ENCODE data around the gene INTS6.
A peak's percentile ranks its signal among the peaks of the same experiment; 100 is the strongest.
"Not testable (repeated sequence)": the region's sequence is repeated elsewhere in the genome, so short reads cannot be mapped to it uniquely, and the experiment has no call there.

INTS6 gene

DNA sequence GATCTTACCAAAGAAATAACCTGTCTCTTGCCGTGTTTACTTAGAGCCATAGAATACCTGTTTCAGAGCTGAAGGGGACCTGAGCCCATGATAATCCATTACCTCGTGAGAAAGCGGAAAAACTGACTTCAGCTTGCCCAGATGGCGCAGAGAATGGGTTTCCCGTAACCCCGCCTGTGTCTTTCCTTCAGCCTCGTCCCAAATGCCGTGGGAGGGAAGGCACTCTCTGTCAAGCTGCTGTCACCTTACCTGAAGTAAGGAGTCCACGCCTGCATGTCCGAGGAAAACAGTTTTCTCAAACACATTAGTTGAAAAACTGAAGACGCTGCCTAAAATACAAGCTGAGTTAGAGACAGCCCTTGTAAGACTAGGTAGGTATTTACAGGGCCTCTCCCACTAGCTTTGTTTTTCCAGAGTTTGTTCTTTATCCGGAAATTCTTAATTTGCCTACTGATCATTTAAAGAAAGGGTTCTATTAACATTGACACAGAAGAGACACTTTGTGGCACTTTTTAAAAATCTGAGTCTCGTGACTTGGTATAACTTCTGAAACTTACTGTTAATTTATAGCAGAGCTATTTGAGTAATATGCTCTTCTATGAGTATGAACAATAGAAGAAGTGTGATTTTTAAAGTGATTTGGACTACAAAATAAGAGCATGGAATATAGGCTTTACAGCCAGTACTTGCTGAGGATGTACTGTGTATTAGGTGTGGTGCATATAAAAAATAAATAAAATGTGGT, 1.3 kb upstream of the INTS6 start:
- peak; percentile 48 for DNase-seq

DNA sequence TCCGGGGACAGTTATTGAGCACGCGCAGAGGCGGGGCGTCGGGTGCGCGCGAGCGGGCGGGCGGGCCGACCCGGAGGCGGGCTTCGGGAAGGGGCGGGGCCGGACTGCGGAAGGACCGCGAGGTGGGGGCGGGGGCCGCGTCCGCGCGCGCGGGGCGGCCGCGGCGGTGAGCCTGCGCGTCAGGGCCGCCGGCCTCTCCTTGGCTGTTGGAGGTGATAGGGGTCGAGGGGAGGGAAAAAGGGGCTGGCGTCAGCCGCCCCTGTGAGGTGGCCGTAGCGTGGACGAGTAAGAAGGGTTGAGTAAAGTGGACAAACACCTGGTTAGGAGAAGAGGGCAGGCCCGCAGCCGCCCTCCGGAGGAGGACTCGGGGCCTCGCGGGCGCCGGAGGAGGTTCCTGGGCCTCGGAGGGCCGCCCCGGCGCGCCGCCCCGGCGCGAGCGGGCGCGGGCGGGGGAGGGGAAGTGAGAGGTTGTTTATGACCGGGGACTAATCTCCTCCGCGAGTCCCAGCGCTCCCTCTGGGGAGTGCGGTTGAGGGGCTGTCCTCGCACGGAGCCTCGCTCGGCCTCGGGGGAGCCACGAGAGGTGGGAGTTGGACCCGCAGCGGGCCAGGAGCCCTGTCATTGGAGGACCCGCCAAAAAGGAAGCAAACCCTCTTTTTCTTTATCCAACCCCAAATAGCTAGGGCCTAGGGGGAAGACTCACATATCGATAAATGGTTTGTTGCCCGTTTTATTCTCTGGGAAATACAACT, 547 bp upstream of the INTS6 start:
- DNase-seq: peak; percentile 82

DNA sequence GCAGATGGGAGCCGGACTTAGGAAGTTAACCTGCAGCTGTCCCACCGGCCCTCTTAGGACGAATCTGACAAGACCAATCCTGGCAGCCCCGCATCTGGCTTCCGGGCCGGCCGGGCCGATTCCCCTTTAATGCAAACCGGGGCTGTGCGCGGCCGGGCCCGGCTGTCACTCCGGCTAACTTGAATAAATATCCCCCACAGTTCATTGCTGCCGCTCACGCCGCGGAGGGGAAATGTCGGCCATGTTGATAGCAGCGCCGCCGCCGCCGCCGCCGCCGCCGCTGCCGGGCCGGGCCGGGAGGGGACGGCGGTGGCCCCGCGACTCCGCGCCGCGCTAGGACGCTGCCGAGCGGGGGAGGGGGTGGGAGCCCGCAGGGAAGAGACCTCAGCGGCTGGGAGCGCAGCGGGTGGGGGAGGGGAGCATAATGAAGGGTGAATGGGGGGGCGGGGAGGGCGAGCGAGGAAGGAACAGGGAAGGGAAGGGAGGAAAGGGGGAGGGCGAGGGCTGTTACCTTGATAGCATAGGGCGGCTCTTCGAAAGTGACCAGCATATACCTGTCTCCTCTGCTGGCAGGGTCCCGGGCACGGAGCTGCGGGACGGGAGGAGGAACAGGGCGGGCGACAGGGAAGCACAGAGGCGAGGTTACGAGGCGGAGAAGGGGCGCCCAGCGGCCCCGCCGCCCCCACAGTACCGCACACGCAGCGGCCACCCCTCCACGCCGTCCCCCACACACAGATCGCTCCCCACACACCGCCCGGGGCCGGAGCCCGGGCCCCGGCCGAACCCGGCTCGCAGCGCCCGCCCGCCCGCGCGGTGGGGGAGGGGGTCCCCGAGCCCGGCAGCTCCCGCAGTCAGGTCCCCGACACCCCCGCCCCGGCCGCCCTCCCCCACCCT, 1.1 kb downstream of the INTS6 start:
- DNase-seq: peak; percentile 81

DNA sequence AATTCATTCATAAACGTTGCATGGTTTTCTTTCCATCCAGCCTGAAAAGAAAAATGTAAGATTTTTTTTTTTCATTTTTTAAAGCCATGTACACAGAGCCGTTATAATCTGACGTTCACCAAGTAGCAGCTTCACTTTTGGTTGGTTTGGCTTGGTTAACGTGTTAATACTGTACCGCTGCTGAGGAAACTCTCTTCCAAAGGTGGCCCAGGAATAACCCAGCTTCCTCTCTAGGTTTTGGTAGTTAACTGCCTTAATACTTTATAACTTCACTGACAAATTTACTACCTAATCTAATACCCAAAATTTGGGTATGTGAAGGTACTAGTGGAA, 1.7 kb downstream of the INTS6 start:
- DNase-seq: no peak

DNA sequence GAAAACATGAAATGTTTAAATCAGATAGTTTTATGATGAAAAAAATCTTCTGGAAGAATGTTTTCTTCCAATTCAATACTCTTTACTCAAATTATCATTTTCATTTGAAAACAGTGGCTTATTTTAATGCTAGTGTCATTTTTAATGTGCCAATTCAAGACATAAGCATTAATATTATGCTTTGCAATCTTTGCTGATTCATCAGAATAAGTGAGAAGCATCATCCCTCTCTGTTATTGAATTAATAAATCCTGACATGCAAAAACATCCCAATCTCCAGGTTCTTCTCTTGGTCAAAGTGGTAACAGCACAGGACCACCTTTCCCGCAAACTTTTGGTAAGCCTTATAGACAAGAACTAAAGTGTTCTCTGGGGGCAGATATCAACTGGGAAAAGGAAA, 3.8 kb downstream of the INTS6 start:
- DNase-seq: no peak

DNA sequence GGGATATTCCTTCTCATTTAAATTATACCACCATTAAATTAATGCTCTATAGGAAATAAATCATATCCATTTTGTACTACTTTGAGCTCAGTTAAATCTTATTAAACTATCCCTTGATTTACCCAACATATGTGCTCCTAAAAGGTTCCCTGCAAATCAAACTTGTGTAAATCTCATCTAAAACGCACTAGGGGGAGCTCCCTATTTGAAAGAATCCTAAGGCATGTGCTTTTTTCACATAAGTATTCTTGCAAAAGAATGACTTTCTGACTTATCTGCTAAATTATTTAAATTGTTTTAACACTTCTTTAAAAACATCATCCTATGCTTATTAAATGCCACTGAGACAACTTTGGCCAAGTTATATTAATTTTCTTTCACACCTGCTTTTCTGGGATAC, 7.9 kb downstream of the INTS6 start:
- DNase-seq: no peak

DNA sequence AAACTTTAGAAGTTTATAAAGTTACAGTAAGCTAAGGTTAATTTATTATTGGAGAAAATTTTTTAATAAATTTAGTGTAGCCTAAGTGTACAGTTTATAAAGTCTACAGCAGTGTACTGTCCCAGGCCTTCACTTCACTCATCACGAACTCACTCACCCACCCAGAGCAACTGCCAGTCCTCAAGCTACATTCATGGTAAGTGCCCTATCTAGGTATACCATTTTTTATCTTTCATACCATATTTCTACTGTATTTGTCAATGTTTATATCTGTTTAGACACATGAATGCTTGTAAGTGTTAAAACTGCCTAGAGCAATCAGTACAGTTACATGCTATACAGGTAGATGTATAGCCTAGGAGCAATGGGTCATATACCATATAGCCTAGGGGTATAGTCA, 12.5 kb downstream of the INTS6 start:
- DNase-seq: no peak

DNA sequence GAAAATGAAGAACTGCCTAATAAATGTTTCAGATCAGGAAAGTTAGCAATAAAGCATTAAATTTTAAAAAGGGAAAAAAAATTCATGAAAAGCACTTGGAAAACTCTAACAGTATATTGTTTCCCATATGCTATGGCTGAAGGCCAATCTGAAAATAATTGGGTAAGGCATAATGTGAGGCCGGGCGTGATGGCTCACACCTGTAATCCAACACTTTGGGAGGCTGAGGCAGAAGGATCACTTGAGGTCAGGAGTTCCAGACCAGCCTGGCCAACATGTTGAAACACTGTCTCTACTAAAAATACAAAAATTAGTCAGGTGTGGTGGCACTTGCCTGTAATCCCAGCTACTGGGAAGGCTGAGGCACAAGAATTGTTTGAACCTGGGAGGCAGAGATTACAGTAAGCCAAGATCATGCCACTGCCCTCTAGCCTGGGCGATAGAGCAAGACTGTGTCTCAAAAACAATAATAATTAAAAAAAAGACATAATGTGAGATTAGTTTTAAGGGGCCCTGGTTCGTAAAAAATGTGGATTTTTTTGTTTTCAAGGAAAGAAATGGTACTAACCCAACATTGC, 15.2 kb downstream of the INTS6 start:
- no peak for DNase-seq

DNA sequence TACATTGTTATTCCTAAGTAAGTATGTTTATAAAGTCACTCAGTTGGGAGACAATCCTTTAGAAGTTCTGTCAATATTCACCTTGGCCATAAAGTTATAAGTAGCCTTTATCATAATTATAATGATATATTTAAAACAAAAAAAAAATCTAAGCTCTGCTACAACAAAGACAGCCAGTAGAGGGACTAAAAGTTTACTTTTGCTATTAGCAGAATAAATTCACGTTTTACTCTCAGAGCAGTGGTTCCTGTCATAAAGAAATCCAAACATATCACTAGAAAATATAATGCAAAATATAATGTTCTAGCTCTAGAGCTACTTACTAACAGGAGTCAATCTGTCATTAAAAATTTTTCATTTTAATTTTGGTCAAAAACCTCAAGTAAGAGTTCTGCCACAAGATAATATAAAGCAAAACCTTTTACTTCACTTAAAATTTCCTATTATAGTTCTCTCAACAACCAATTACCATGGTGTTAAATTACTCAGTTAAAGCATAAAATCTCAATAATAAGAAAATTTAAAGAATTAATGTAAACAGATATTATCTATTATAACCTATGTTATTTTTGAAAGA, 17.7 kb downstream of the INTS6 start:
- DNase-seq: no peak

DNA sequence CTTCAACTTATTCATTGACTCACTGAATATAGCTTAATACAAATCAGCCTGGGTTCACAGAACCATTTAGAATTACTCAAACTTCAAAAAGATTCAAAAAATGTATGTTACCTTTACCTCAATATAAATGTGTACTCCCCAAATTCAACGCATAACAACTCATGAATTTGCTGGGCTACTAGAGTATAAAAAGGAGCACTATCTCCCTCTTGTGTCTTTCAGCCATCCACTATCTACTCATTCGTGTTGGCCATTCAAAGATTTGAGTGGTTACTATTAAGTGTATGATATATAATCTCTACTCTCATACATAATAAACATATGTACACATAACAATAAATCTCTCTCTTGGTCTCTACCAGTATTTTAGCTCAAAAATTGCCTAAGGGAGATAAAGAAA, 20.3 kb downstream of the INTS6 start:
- DNase-seq: no peak

DNA sequence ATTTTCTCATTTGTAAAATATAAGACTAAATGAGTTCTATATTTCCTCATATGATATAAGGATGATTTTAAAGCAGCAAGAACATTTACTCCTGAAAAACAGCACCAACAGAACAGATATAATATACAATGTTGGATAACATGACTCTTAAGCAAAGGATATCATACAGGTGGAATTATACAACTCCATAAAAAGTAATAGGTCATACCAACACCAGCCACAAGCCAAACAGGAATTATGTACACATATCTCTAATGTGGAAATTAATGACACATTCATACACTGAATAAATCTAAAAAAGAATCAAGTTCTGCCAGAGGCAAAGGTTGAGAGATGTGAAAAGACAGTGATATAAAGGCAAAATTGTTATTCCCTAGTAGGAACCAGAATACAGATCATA, 25.9 kb downstream of the INTS6 start:
- DNase-seq: no peak

DNA sequence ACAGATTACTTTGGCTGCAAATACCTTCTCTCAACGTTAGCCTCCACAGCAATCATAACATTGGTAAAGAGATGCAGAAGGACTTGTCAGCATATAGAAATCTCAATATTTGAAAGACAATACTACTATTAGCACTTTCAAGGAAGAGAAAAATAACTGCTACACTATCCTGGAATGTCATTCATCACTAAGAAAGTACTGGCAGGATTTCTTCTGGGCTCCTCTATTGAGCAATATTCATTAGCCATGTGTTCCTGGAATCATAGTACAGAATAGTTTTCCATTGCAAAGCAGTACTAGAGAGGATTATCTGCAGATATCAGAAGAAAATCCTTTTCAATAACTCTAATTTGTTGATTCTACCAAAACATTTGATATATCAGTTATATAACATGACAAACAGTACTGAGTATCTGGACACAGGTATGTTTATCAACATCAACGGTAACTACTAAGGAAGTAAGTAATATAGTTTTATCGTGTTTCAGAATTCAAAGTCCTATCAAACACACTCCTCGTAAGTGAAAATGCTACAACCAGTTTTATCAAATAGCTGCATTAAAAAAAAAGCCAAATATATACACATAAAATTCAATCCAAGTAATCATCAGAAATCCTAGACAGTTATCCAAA, 27.3 kb downstream of the INTS6 start:
- DNase-seq: no peak

DNA sequence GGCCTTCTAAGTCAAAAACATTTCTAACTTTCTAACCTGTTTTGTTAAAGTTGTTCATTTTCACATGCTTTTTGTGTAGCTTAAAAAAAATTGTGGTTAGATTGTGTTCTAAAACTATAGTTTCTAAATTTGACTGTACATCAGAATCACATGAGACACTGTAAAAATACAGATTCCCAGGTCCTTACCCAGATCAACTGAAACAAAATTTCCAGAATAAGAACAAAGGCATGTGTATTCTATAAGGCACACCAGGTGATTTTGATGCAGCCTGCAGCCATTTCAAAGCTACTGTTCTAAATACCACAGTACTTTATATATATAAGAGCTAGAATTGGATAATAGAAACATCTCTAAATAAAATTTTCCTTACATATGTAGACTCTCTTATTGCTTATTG, 29.1 kb downstream of the INTS6 start:
- no peak for DNase-seq

DNA sequence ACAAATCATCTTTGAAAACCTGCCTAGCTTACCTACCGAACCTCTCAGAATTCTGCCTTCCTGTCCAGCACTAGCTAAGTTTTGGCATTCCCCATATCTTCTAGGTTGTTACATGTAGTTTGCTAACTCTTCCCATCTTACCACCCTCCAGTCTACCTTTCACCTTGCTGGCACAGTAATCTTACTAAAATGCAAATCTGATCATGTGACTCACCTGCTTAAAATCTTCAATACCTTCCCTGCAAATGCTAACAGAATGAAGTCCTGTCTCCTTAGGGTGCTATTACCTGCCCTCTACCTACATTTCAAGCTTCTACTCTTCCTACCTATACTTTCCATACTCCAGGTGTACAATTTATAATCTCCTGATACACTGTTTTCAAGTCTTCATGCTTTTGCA, 30.4 kb downstream of the INTS6 start:
- DNase-seq: no peak

DNA sequence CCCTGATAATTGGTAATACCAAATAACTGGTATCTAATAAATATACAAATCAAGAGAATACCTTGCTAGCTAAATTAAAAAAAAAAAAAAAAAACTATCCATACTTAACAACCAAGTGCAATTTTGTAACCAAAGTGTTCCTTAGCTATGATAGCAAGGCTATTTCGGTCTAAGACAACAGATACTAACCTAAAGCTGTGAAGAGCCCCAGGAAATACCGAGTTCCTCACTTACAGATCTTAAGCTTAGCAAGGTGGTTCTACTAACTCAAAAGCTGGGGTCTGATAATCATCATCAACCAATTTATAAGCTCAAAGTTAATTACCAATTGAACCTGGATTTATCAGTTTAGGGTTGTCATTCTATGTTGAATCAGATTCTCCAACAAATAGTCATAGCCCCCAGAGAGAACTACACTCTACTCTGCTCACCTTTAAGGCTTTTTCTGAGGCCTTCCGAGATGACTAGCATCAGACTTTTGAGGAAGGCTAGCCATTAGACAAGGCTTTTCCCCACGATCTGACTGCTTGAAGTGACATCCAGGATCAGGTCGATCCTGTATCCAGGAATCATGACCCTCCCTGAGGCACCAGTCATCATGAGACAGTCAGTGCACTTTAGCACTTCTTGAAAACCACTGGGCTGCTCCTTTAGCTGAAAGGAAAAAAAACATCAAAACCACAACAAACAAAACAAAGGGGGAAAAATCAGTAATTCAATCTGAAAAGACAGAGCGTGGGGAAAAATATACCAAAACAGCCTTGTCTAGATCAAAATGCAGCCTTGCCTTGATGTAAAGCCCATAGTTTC, 31.9 kb downstream of the INTS6 start:
- DNase-seq: peak; percentile 6

DNA sequence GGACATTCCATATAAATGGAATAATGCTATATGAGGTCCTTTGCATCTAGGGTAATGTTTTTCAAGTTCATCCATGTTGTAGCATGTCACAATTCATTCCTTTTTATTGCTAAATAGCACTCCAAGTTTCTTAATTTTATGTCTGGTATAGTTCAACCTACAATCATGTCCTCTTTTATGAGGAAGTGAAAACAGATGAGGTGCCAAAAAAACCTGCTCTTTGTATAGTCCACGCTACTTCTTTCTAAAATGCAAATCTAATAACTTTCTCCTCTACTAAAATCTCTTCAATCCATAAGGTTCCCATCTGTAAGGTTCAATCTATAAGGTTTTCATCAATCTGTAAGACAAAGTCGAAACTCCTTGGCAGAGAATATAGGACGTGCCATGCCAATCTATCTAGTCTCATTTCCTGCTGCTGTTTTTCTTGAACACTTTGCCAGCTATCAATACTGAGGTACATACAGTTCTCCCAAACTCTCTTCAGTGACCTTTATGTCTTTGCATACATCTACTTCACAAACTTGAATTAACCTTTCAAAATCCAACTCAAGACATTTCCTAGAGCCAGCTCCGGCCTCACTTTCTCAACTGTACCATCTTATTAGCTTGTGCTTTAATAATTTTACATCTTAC, 33.7 kb downstream of the INTS6 start:
- no peak for DNase-seq

DNA sequence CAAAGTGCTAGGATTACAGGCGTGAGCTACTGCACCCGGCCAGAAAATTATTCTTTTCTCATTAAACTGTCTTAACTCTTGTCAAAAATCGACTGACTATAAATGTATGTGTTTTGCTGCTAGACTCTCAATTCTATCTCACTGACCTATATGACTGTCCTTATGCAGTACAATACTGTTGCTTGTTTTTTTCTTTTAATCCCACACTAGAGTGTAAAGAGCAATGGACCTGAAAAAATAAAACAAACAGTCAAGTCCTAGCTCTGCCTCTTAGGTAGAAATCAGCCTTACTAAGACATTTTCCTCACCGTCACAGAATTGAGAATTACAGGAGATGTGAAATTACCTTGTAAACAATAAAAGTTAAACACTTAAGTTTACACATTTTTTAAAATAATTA, 35.1 kb downstream of the INTS6 start:
- no peak for DNase-seq

DNA sequence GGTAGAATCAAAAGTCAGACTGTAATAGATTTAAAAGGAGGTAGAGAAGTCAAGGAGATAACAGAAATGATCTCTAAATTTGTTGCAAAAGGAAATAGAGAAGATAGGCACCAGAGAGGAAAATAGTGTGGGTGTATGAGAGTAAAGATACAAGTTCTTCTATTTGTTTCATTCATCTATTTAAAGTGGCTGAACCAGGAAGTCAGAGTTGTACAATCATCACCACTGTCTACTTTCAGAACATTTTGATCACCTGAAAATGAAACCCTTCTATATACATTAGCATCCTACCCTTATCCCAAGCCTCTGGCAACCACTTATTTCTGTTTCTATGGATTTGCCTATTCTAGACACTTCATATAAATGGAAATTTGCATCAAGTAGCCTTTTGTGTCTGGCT, 36.7 kb downstream of the INTS6 start:
- no peak for DNase-seq

DNA sequence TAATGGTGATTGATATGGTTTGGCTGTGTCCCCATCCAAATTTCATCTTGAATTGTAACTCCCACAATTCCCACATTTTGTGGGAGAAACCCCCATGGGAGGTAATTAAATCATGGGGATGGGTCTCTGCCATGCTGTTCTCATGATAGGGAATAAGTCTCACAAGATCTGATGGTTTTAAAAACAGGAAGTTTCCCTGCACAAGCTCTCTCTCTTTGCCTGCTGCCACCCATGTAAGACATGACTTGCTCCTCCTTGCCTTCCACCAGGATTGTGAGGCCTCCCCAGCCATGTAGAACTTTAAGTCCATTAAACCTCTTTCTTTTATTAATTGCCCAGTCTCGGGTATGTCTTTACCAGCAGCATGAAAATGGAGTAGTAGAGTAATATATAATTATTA, 37.5 kb downstream of the INTS6 start:
- DNase-seq: not testable (repeated sequence)

DNA sequence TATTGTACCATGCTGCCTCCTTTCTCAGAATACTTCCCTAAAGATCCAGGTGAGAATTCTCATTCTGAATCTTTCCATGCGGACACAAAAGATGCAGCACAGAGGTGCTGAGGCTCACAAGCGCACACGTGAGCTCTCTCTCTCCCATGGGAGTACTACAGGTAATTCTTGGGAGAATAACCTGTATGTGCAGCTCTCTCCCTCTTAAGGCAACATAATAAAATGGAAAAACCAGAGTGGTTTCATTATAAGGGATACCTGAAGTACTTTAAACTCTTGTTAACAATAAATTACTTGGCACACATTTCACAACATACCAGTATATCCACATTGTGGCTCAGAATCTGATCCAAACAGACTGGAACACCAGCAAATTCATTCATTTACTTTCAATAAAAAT, 40.4 kb downstream of the INTS6 start:
- no peak for DNase-seq

DNA sequence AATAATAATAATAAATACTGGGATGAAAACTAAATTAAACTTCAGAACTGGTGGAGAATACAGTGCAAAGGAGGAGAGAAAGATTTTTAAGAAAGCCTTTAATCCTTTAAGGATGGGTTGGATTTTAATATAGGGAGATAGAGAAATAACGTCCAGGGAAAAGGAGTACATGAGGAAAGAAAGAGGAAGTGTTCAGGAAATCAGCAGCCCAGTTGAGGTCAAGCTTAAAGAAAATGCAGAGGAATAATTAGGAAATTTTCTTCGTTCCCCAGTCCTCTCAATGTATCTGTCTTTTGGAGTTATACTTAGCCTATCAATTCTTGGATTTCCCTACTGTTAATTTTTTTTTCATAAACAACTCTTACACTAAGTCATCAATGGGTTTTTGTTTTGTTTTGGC, 47.7 kb downstream of the INTS6 start:
- DNase-seq: no peak

Data from activated naive CD4-positive, alpha-beta T cell treated with Interleukin-2 at 50 U/mL for 16 hours (primary cell).